Measurements from ENCODE around the gene MASTL. TPM values are rescaled to one million over a fixed set of nuclear protein-coding genes. Genes with fewer than 3 reads are reported as not detected.

The MASTL gene
- total RNA-seq (10 to 100 TPM in 3 of 5 experiments, 1 to 10 TPM in 2; 8.4 to 29.0 (median 20.2) TPM), polyA plus RNA-seq (1 to 10 TPM; 2.6 to 3.4 TPM), total RNA-seq (77.4 reads per million, percentile 80 among the genes with 10 or more reads in this experiment)

- H3K27me3 ChIP-seq (ENCODE audit: control insufficient read depth in 2 of 2, insufficient read depth in 2 of 2, low read length in 2 of 2) = no peaks in the 10 kb centered on the region
- H3K9me3 ChIP-seq (ENCODE audit: control insufficient read depth in 2 of 3, low read length in 3 of 3) = no peaks in the 10 kb centered on the region
- H3K4me1 ChIP-seq (ENCODE audit: control insufficient read depth in 2 of 2, insufficient read depth in 2 of 2, low read length in 2 of 2) = peaks cover 13 to 17% of the 10 kb centered on the region in 2 donors
- POLR2A ChIA-PET = interaction anchor here (1.0 to 2.7 kb wide), 13 partner anchors 8 to 1379 kb away, joined by 3 to 43 read pairs (median 5); partner anchors contain the start of genes ABI1, ACBD5, ANKRD26 and RAB18
- peak within 1 kb of the TSS; percentile 99 for H3K27ac ChIP-seq (ENCODE audit: low read depth, low read length)
- H3K27ac Mint-ChIP-seq = peak within 1 kb of the TSS; percentile 100
- peaks cover 3 to 21% (median 15%) of the 10 kb centered on the region in 5 donors for H3K36me3 Mint-ChIP-seq
- H3K4me1 Mint-ChIP-seq = peaks cover 34 to 60% (median 50%) of the 10 kb centered on the region in 7 donors
- peaks cover 0 to 17% (median 9%) of the 10 kb centered on the region in 3 experiments for H3K36me3 ChIP-seq (ENCODE audit: control insufficient read depth in 2 of 3, insufficient read depth in 3 of 3, low read length in 3 of 3)
- peak within 1 kb of the TSS; percentile 91 to 100 (median 99) for H3K4me3 Mint-ChIP-seq
- DNase-seq (peak; percentile 93 to 97 (median 96)), ATAC-seq (peak; percentile 89)
- peaks cover 0 to 2% (median 0%) of the 10 kb centered on the region in 5 donors for H3K27me3 Mint-ChIP-seq
- CTCF ChIA-PET = interaction anchor here (0.7 to 1.2 kb wide), 3 partner anchors 69 to 87 kb away, joined by 3 to 6 read pairs (median 3); no protein-coding TSS in a partner anchor
- intact Hi-C loops (cut with micrococcal nuclease) = loop anchor here (1.0 to 5.0 kb wide), 13 partner anchors 87 to 1522 kb away; partner anchors contain the start of genes PDSS1 (in 2 of the 2), APBB1IP (in 1 of the 2), BAMBI (in 1 of the 2) and MPP7 (in 1 of the 2)
- peak within 1 kb of the TSS; percentile 90 for H3K4me3 ChIP-seq (ENCODE audit: low read length)
- peaks cover 0 to 8% (median 0%) of the 10 kb centered on the region in 11 donors for H3K9me3 Mint-ChIP-seq
These were observed at the start of gene MASTL for GRCh38 chr10:27155066-27155754. TSS of gene MASTL (plus strand) at chr10:27155352. CDS start at chr10:27155427, 75 bp downstream.

- intact Hi-C loops (cut with micrococcal nuclease) = loop anchor here in 1 of 2 donors (10.0 kb wide), 2 partner anchors 373 to 1227 kb away; no protein-coding TSS in a partner anchor
- peaks cover 12 to 45% (median 38%) of the 10 kb centered on the region in 5 donors for H3K36me3 Mint-ChIP-seq
These were observed 47.0 kb upstream of the MASTL start for GRCh38 chr10:27108165-27108564.

GRCh38 chr10:27134371-27134770 is 20.8 kb upstream of the MASTL start:
- Mint-ChIP-seq H3K36me3 (peaks cover 8 to 47% (median 30%) of the 10 kb centered on the region in 5 donors), H3K27ac (peak overlapping the region in 2 of 9 donors; percentile 36 to 46), H3K4me1 (peaks cover 7 to 24% (median 14%) of the 10 kb centered on the region in 7 donors), H3K27me3 (no peaks in the 10 kb centered on the region), H3K9me3 (peaks cover 0 to 2% (median 0%) of the 10 kb centered on the region in 11 donors), H3K4me3 (no peak overlapping the region)
- CTCF ChIA-PET = interaction anchor here (1.0 kb wide), 1 partner anchor 226 kb away, joined by 4 read pairs; no protein-coding TSS in a partner anchor
- Histone ChIP-seq H3K36me3 (ENCODE audit: control insufficient read depth in 2 of 3, insufficient read depth in 3 of 3, low read length in 3 of 3) (peaks cover 10 to 74% (median 32%) of the 10 kb centered on the region in 3 experiments), H3K27ac (ENCODE audit: low read depth, low read length) (no peak overlapping the region), H3K9me3 (ENCODE audit: control insufficient read depth in 2 of 3, low read length in 3 of 3) (no peaks in the 10 kb centered on the region), H3K27me3 (ENCODE audit: control insufficient read depth in 2 of 2, insufficient read depth in 2 of 2, low read length in 2 of 2) (no peaks in the 10 kb centered on the region), H3K4me1 (ENCODE audit: control insufficient read depth in 2 of 2, insufficient read depth in 2 of 2, low read length in 2 of 2) (no peaks in the 10 kb centered on the region), H3K4me3 (ENCODE audit: low read length) (no peak overlapping the region)
- no peak for ATAC-seq
- POLR2A ChIA-PET = no interaction called here
- no peak for DNase-seq
- intact Hi-C loops (cut with micrococcal nuclease) = loop anchor here in 1 of 2 donors (10.0 kb wide), 1 partner anchor 380 kb away; no protein-coding TSS in a partner anchor

More at GRCh38 chr10:27108165-27108564, 47.0 kb upstream of the MASTL start:
- no peaks in the 10 kb centered on the region for H3K27me3 Mint-ChIP-seq
- DNase-seq = no peak
- peak overlapping the region in 2 of 9 donors; percentile 1 to 4 for H3K27ac Mint-ChIP-seq
- CTCF ChIA-PET = no interaction called here
- H3K4me3 Mint-ChIP-seq = no peak overlapping the region
- Histone ChIP-seq H3K4me3 (ENCODE audit: low read length) (no peak overlapping the region), H3K9me3 (ENCODE audit: control insufficient read depth in 2 of 3, low read length in 3 of 3) (no peaks in the 10 kb centered on the region), H3K4me1 (ENCODE audit: control insufficient read depth in 2 of 2, insufficient read depth in 2 of 2, low read length in 2 of 2) (peaks cover 7 to 10% of the 10 kb centered on the region in 2 donors), H3K27ac (ENCODE audit: low read depth, low read length) (no peak overlapping the region), H3K36me3 (ENCODE audit: control insufficient read depth in 2 of 3, insufficient read depth in 3 of 3, low read length in 3 of 3) (peaks cover 0 to 23% (median 15%) of the 10 kb centered on the region in 3 experiments), H3K27me3 (ENCODE audit: control insufficient read depth in 2 of 2, insufficient read depth in 2 of 2, low read length in 2 of 2) (no peaks in the 10 kb centered on the region)
- no peak for ATAC-seq
- H3K4me1 Mint-ChIP-seq = peaks cover 10 to 18% (median 13%) of the 10 kb centered on the region in 7 donors
- peaks cover 0 to 8% (median 0%) of the 10 kb centered on the region in 11 donors for H3K9me3 Mint-ChIP-seq
- POLR2A ChIA-PET = interaction anchor here (2.3 kb wide), 1 partner anchor 46 kb away, joined by 8 read pairs; the partner anchor contains the start of gene YME1L1

GRCh38 chr10:27138277-27138676 is 16.9 kb upstream of the MASTL start:
- no peak for DNase-seq
- ChIA-PET CTCF (no interaction called here), POLR2A (interaction anchor here (1.1 kb wide), 1 partner anchor 17 kb away, joined by 3 read pairs; no protein-coding TSS in a partner anchor)
- H3K27me3 ChIP-seq (ENCODE audit: control insufficient read depth in 2 of 2, insufficient read depth in 2 of 2, low read length in 2 of 2) = no peaks in the 10 kb centered on the region
- H3K4me3 Mint-ChIP-seq = no peak overlapping the region
- H3K36me3 Mint-ChIP-seq = peaks cover 4 to 31% (median 14%) of the 10 kb centered on the region in 5 donors
- peaks cover 14 to 61% (median 18%) of the 10 kb centered on the region in 3 experiments for H3K36me3 ChIP-seq (ENCODE audit: control insufficient read depth in 2 of 3, insufficient read depth in 3 of 3, low read length in 3 of 3)
- H3K27me3 Mint-ChIP-seq = no peaks in the 10 kb centered on the region
- H3K9me3 ChIP-seq (ENCODE audit: control insufficient read depth in 2 of 3, low read length in 3 of 3) = no peaks in the 10 kb centered on the region
- no peak overlapping the region for H3K27ac ChIP-seq (ENCODE audit: low read depth, low read length)
- peaks cover 0 to 12% (median 4%) of the 10 kb centered on the region in 7 donors for H3K4me1 Mint-ChIP-seq
- no peaks in the 10 kb centered on the region for H3K4me1 ChIP-seq (ENCODE audit: control insufficient read depth in 2 of 2, insufficient read depth in 2 of 2, low read length in 2 of 2)
- no peak for ATAC-seq
- intact Hi-C loops (cut with micrococcal nuclease) = loop anchor here in 1 of 2 donors (2.0 to 10.0 kb wide), 2 partner anchors 15 to 383 kb away; no protein-coding TSS in a partner anchor
- H3K27ac Mint-ChIP-seq = peak overlapping the region in 3 of 9 donors; percentile 14 to 16 (median 15)
- H3K9me3 Mint-ChIP-seq = peaks cover 0 to 3% (median 0%) of the 10 kb centered on the region in 11 donors
- H3K4me3 ChIP-seq (ENCODE audit: low read length) = no peak overlapping the region

GRCh38 chr10:27143686-27144085 is 11.5 kb upstream of the MASTL start:
- H3K36me3 Mint-ChIP-seq = peaks cover 3 to 43% (median 12%) of the 10 kb centered on the region in 5 donors
- POLR2A ChIA-PET = interaction anchor here (0.7 kb wide), 1 partner anchor 10 kb away, joined by 3 read pairs; the partner anchor contains the start of gene YME1L1
- H3K9me3 ChIP-seq (ENCODE audit: control insufficient read depth in 2 of 3, low read length in 3 of 3) = no peaks in the 10 kb centered on the region

GRCh38 chr10:27145937-27146336 is 9.2 kb upstream of the MASTL start:
- Histone ChIP-seq H3K4me1 (ENCODE audit: control insufficient read depth in 2 of 2, insufficient read depth in 2 of 2, low read length in 2 of 2) (no peaks in the 10 kb centered on the region), H3K36me3 (ENCODE audit: control insufficient read depth in 2 of 3, insufficient read depth in 3 of 3, low read length in 3 of 3) (peaks cover 24 to 50% (median 27%) of the 10 kb centered on the region in 3 experiments), H3K4me3 (ENCODE audit: low read length) (no peak overlapping the region), H3K9me3 (ENCODE audit: control insufficient read depth in 2 of 3, low read length in 3 of 3) (no peaks in the 10 kb centered on the region), H3K27me3 (ENCODE audit: control insufficient read depth in 2 of 2, insufficient read depth in 2 of 2, low read length in 2 of 2) (no peaks in the 10 kb centered on the region), H3K27ac (ENCODE audit: low read depth, low read length) (no peak overlapping the region)
- peak; percentile 42 for ATAC-seq
- Mint-ChIP-seq H3K27me3 (no peaks in the 10 kb centered on the region), H3K4me1 (peaks cover 12 to 49% (median 34%) of the 10 kb centered on the region in 7 donors), H3K36me3 (peaks cover 3 to 44% (median 13%) of the 10 kb centered on the region in 5 donors), H3K27ac (peak overlapping the region in 2 of 9 donors; percentile 9 to 51), H3K4me3 (no peak overlapping the region), H3K9me3 (peaks cover 0 to 1% (median 0%) of the 10 kb centered on the region in 11 donors)
- intact Hi-C loops (cut with micrococcal nuclease) = no loop called here
- CTCF ChIA-PET = interaction anchor here (0.6 to 1.2 kb wide), 2 partner anchors 8 to 622 kb away, joined by 3 to 4 read pairs; partner anchors contain the start of gene YME1L1
- POLR2A ChIA-PET = interaction anchor here (1.1 kb wide), 1 partner anchor 96 kb away, joined by 3 read pairs; no protein-coding TSS in a partner anchor
- no peak for DNase-seq

More at GRCh38 chr10:27143686-27144085, 11.5 kb upstream of the MASTL start:
- peaks cover 28 to 57% (median 30%) of the 10 kb centered on the region in 3 experiments for H3K36me3 ChIP-seq (ENCODE audit: control insufficient read depth in 2 of 3, insufficient read depth in 3 of 3, low read length in 3 of 3)
- Mint-ChIP-seq H3K4me3 (no peak overlapping the region), H3K9me3 (peaks cover 0 to 1% (median 0%) of the 10 kb centered on the region in 11 donors), H3K27me3 (no peaks in the 10 kb centered on the region), H3K4me1 (peaks cover 8 to 34% (median 20%) of the 10 kb centered on the region in 7 donors), H3K27ac (peak overlapping the region in 1 of 9 donors; percentile 66)
- intact Hi-C loops (cut with micrococcal nuclease) = no loop called here
- H3K4me3 ChIP-seq (ENCODE audit: low read length) = no peak overlapping the region
- CTCF ChIA-PET = no interaction called here
- no peak for DNase-seq
- H3K4me1 ChIP-seq (ENCODE audit: control insufficient read depth in 2 of 2, insufficient read depth in 2 of 2, low read length in 2 of 2) = no peaks in the 10 kb centered on the region
- no peaks in the 10 kb centered on the region for H3K27me3 ChIP-seq (ENCODE audit: control insufficient read depth in 2 of 2, insufficient read depth in 2 of 2, low read length in 2 of 2)
- no peak for ATAC-seq
- no peak overlapping the region for H3K27ac ChIP-seq (ENCODE audit: low read depth, low read length)
